ENCODE data around the gene TNNC2.
"Not testable (repeated sequence)": the region's sequence is repeated elsewhere in the genome, so short reads cannot be mapped to it uniquely, and the experiment has no call there.

The TNNC2 gene

GRCh38 chr20:45827030-45827652 lies at the start of gene TNNC2:
Gene TNNC2, minus strand, starts transcription at chr20:45827312. Its CDS starts 64 bp downstream, at chr20:45827248.
- ATAC-seq = no peak

DNA sequence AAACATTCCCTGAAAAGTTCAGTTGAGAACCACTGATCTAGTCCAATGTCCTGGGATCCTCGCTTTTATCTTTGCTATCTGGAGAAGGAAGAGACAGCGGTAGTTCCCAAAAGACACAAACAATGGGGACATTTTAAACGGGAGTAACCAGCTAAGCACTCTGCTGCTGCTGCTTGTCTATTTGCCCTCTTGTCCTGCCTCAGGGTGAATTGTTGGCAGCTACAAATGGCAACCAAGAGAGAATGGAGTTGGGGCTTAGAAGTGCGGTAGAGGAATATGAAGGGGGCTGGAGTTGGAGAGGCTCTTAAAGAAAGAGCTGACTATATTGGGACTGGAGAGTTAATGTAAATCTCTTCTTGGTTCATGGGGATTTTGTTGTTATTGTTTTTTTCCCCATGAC lies 47.5 kb upstream of the TNNC2 start:
- ATAC-seq = no peak

GRCh38 chr20:45874104-45874481 lies 47.0 kb upstream of the TNNC2 start:
- not testable (repeated sequence) for ATAC-seq

GRCh38 chr20:45873409-45874103 lies 46.4 kb upstream of the TNNC2 start:
- ATAC-seq = no peak

GRCh38 chr20:45872626-45873025 lies 45.5 kb upstream of the TNNC2 start:
- ATAC-seq = no peak

DNA sequence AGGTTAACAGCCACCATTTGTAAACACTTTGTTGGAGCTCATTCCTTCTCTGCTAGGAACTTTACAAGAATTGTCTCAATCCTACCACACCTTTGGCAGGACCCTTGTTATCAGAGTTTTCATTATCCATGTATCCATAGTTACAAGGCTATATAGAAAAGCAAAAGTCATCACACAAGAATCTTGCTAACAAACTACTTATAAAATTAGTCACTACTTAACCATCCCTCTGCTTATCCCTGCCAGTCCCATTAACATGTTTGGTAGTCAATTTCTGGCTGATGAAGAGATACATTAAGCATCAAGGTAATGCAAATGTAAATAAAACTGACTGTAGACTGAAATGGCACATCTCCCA lies 40.7 kb upstream of the TNNC2 start:
- ATAC-seq = no peak

DNA sequence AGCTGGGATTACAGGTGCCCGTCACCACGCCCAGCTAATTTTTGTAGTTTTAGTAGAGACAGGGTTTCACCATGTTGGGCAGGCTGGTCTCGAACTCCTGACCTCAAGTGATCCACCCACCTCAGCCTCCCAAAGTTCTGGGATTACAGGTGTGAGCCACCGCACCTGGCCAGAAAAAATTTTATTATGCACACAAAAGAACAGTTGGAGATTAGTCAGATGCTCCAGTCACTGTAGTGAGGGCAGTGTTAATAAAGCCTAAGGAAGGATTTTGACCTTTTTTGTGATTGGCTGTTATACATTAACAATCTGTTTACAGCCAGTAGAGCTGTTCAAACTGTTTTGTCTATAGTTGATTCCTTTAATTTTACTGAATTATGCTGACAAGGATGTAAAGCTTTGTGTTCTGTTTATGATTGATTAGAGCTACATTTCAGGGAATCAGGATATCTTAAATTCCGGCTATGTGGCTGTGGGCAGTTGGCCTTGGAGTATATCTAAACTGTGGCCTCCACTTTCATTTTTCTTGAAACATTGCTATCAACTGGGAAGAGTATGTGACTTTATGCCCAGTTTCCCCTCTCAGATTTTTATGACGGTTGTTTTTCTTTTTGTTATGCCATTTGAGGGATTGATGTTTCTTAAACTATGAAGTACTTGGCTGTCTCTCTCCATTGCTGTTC lies 40.2 kb upstream of the TNNC2 start:
- no peak for ATAC-seq

DNA sequence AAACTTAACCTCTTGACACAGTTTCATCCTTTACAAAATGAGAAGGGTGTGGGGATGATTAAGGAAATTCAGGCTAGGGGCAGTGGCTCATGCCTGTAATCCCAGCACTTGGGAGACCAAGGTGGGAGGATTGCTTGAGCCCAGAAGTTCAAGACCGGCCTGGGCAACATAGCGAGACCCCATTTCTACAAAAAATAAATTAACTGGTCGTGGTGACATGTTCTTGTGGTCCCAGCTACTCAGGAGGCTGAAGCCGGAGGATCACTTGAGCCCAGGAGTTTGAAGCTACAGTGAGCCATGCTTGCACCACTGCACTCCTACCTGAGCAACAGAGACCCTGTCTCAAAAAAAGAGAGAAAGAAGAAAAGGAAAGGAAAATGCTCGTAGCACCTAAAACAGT lies 39.3 kb upstream of the TNNC2 start:
- ATAC-seq = no peak

DNA sequence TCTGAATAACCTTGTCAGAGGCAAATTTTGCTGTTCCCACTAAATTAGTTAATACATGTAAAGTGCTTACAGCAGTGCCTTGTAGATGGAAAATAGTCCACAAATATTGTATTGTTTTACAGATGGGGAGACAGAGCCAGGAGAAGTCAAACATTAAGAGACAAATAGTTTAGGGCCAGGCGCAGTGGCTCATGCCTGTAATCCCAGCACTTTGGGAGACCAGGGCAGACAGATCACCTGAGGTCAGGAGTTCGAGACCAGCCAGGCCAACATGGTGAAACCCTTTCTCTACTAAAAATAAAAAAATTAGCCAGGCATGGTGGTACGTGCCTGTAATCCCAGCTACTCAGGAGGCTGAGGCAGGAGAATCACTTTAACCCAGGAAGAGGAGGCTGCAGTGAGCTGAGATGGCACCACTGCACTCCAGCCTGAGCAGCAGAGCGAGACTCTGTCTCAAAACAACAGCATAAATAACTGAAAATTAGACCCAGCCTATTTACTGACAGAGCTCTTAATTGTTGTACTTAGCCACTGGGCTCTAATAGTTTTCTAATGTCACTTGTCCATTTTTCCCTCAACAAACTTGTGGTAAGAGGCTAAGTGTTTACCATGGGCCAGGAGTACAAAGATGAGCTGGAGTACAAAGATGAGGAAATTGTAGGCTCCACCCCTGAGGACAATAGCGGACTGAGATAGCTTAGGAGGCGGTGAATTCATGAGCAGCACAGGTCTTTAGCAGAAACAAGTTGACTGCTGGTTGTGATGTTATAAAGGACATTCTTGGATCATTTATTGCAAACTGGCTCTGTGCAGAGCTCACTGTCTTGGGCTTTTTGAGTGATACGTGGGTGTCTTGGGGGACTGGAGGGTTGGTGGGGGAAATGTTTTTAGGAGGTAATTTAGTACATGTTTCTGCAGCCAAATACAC lies 36.7 kb upstream of the TNNC2 start:
- no peak for ATAC-seq

DNA sequence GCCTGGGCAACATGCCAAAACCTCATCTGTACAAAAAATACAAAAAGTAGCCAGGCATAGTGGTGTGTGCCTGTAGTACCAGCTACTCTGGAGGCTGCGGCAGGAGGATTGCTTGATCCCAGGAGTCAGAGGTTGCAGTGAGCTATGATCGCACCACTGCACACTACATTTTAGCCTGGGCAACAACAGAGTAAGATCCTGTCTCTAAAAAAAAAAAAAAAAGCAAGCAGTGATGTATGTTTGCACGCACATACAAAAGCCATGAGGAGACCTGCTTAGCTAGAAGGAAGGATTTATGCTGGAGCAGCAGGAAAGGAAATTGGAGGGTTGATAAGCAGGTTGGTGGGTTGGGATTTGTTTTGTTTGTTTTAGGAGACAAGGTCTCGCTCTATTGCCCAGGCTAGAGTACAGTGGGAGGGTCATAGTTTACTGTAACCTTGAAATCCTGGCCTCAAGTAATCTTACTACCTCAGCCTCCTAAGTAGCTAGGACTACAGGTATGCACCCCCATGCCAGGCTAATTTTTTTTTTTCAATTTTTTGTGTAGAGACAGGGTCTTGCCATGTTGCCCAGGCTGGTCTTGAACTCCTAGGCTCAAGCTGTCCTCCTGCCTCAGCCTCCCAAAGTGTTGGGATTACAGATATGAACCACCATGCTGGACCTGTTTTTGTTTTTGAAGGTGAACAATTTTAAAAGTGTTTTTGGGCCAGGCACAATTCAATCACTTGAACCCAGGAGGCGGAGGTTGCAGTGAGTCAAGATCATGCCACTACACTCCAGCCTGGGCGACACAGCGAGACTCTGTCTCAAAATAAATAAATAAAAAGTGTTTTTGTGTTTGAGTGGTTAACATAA lies 34.3 kb upstream of the TNNC2 start:
- no peak for ATAC-seq

GRCh38 chr20:45860560-45861220 lies 33.6 kb upstream of the TNNC2 start:
- no peak for ATAC-seq

DNA sequence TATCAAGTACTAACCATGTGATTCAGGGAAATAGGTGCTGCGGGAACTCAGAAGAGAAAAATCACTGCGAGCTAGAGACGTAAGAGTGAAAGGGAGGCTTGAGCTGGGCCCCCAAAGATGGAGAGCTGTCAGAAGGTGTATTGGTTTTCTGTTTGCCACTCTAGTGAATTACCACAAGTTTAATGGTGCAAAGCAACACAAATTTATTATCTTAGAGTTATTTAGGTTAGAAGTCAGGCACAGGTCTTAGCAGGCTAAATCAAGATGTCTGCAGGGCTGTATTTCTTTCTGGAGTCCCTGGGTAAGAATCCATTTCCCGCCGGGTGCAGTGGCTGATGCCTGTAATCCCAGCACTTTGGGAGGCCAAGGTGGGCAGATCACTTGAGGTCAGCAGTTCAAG lies 32.8 kb upstream of the TNNC2 start:
- no peak for ATAC-seq

- ATAC-seq = peak; percentile 8 to 18
These were observed 30.7 kb upstream of the TNNC2 start for GRCh38 chr20:45857882-45858216.

GRCh38 chr20:45857114-45857881 lies 30.2 kb upstream of the TNNC2 start, which contains the start of the genes ACOT8 and ZSWIM3:
Gene ACOT8, minus strand, starts transcription at chr20:45857392. Its CDS starts 77 bp downstream, at chr20:45857315.
Gene ZSWIM3, plus strand, starts transcription at chr20:45857614. Its CDS starts 212 bp downstream, at chr20:45857826.
- peak; percentile 99 for ATAC-seq

DNA sequence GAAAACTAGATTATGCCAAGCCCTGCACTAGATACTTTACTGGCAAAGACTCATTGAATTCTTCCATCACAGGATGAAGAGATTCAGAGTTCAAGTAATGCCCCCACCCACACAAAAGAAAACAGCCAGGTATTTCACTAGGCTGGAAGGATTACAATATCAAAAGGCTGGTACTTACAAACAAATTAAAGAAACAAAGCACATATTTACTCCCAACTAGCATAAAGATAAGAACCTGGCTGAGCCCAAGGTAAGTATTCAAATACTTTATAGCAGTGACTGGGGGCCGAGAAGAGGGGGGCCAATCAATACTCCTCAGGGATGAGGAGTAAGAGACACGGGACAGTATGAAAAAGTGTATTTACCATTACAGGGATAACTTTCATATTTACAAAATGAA lies 26.4 kb upstream of the TNNC2 start:
- ATAC-seq = no peak

DNA sequence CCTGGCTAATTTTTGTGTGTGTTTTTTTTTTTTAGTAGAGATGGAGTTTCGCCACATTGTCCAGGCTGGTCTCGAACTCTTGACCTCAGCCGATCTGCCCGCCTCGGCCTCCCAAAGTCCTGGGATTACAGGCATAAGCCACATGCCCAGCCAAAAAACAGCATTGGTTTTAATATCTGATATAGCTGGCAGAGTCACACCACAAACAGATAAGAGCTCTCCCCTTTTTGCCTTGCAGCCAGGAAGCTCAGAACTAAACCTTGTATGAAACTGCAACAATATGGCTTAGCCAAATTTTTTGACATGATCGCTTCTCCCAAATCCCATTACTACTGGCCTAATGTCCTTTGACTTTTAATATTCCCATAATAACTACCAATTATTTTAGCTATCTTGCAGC lies 25.2 kb upstream of the TNNC2 start:
- no peak for ATAC-seq

DNA sequence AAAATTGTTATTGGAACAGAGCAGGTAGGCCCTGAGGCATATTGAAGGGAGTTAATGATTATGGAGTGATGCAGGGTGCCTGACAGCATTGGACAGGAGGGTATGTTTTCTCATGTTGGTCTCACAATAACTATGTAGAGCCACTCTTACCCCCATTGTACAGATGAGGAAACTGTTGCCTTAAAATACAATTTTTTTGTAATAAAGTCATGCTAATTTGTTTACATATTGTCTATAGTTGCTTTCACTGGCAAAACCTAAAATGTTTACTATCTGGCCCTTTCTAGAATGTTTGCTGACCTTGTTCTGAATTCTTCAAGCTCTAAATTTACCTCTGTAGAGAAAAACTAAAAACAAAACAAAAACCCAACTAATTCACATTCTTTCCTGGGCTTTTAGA lies 24.4 kb upstream of the TNNC2 start:
- ATAC-seq = no peak

DNA sequence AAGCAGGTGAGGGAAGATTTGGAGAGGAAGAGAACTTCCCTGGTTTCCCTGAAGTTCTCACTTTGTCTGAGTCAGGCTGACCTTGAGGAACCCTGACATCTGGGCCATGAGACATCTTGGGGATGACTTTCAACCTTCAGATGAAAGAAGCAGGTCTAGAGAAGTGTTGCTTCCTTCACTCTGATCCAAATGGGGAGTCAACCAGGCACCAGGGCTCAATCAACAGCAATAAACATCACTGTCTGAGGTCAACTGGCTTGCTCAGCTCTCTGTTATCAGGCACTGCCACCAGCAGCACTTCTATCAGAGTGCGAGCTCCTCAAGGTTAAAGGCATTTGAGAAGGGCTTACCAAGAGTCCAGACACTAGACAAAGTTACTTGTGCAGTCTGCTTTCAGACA lies 23.8 kb upstream of the TNNC2 start:
- ATAC-seq = no peak

- no peak for ATAC-seq
These were observed 23.1 kb upstream of the TNNC2 start for GRCh38 chr20:45850238-45850637.

DNA sequence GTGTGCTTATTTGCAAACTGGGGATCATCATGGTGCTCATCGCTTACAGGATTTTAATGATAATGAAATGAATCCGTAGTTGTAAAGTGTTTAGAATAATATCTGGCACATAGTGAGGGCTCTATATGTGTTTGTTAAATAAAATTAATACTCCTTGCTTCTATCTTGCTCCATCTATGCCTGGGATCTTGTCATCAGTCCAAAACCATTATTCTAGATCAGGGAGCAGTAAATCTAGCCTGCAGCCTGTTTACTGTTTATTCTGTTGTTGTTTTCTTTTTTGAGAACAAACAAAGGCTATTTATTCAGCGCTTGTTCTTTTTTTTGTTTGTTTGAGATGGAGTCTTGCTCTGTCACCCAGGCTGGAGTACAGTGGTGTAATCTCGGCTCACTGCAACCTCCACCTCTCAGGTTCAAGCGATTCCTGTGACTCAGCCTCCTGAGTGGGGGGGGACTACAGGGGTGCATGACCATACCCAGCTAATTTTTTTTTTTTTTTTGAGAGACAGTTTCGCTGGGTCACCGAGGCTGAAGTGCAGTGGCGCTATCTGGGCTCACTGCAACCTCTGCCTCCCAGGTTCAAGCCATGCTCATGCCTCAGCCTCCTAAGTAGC lies 22.0 kb upstream of the TNNC2 start:
- ATAC-seq = no peak
